Measurements from ENCODE around the gene C16orf96. TPM values are rescaled to one million over a fixed set of nuclear protein-coding genes. Genes with fewer than 3 reads are reported as not detected.

C16orf96 gene
- total RNA-seq, 1 experiment from 2014 or later, result 0.10 TPM

DNA sequence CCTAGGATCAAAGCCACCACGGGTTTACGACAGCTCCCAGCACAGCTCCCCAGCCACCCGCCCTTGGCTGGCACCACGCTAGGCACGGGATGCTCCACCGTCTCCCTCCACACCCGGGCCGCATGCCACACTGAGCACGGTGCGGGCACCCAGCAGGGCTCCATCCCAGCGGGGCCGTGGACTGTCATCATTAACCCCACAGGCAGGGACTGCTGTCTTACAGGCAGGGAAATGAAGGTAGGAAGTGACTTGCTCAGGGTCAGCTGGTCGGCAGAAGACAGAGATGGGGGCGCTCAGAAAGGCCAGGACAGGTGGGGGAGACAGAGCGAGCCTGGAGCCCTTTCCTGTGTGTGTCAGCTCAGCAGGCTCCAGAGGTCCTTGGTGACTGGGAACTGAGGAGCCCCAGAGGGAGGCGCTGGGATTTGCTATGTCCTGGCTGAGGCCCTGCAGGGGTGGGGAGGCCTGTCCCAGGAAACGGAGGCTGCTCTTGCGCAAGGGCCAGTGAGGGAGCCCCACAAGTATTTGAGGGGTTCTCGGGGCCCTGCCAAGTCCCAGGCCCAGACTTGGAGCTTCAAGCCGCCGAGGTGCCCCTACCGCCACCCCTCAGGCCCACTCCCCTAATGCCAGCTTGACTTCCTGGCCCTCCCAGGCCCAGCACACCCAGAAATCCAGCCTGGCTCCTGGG is 55.3 kb downstream of the C16orf96 start (continued):
- TF ChIP-seq ZNF274 (IDR thresholded peaks at IDR 0.05; ENCODE audit: low read depth, low read length) (no peak), FOSL1 (IDR thresholded peaks at IDR 0.05; ENCODE audit: low read depth) (no peak), YY1 (IDR thresholded peaks at IDR 0.05; ENCODE audit: extremely low read depth, insufficient replicate concordance, low read depth, low read length) (no peak), EZH2phosphoT487 (IDR thresholded peaks at IDR 0.05; ENCODE audit: borderline replicate concordance) (no peak), ZFX (IDR thresholded peaks at IDR 0.05) (no peak), EGR1 (IDR thresholded peaks at IDR 0.05; ENCODE audit: low read depth) (no peak), RAD21 (IDR thresholded peaks at IDR 0.05; ENCODE audit: low read depth) (no peak), POLR2AphosphoS5 (IDR thresholded peaks at IDR 0.05; ENCODE audit: low read depth, low read length) (no peak)
- TF ChIP-seq, protein P1, sequence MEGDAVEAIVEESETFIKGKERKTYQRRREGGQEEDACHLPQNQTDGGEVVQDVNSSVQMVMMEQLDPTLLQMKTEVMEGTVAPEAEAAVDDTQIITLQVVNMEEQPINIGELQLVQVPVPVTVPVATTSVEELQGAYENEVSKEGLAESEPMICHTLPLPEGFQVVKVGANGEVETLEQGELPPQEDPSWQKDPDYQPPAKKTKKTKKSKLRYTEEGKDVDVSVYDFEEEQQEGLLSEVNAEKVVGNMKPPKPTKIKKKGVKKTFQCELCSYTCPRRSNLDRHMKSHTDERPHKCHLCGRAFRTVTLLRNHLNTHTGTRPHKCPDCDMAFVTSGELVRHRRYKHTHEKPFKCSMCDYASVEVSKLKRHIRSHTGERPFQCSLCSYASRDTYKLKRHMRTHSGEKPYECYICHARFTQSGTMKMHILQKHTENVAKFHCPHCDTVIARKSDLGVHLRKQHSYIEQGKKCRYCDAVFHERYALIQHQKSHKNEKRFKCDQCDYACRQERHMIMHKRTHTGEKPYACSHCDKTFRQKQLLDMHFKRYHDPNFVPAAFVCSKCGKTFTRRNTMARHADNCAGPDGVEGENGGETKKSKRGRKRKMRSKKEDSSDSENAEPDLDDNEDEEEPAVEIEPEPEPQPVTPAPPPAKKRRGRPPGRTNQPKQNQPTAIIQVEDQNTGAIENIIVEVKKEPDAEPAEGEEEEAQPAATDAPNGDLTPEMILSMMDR (IDR thresholded peaks at IDR 0.05 in 2 of 3, conservative IDR thresholded peaks at IDR 0.05 in 1 of 3; ENCODE audit: borderline replicate concordance in 1 of 3, insufficient read depth in 1 of 3, low read depth in 2 of 3, low read length in 2 of 3), result no peak
- TF ChIP-seq, protein P2, sequence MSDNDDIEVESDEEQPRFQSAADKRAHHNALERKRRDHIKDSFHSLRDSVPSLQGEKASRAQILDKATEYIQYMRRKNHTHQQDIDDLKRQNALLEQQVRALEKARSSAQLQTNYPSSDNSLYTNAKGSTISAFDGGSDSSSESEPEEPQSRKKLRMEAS (IDR thresholded peaks at IDR 0.05), result no peak

DNA sequence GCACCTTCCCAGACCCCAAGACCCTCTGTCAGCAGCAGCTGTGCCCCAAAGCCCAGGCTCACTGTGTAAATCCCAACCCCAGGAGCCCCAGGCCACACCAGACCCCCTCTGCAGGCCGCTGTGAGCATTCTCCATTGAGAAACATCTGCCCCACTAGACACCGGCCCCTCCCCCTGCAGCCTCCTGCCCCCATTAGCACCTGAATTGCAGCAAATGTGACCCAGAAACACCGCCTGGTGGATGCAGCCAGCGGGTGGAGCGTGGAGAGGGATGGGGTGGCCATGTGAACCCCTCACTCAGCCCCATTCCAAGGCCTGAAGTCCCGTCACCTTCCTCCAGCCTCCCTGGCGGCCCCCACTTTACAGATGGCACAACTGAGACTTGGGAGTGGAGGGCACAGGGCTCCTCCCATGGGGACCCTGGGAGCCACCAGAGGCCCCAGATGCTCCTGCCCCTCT is 56.4 kb downstream of the C16orf96 start:
- TF ChIP-seq CEBPB (IDR thresholded peaks at IDR 0.05; ENCODE audit: low read depth), result no peak
- no peak for TF ChIP-seq EZH2phosphoT487 (IDR thresholded peaks at IDR 0.05; ENCODE audit: borderline replicate concordance)
- TF ChIP-seq, protein P1 (IDR thresholded peaks at IDR 0.05 in 2 of 3, conservative IDR thresholded peaks at IDR 0.05 in 1 of 3; ENCODE audit: borderline replicate concordance in 1 of 3, insufficient read depth in 1 of 3, low read depth in 2 of 3, low read length in 2 of 3), result 0 out of 6 replicates have a peak, but pooled peaks of 1 of the 3 experiments have one; percentile 20
- no peak for TF ChIP-seq TCF7L2 (IDR thresholded peaks at IDR 0.05; ENCODE audit: borderline replicate concordance, extremely low read depth, insufficient read depth, insufficient read length)
- TF ChIP-seq FOSL1 (IDR thresholded peaks at IDR 0.05; ENCODE audit: low read depth), result no peak
- H3K4me1 ChIP-seq (ENCODE audit: control insufficient read depth in 1 of 2, insufficient read depth in 2 of 2, low read length in 2 of 2), result peaks cover 24 to 36% of the 10 kb centered on the region in 2 experiments
- peak overlapping the region; percentile 89; the same call in 1 of the 2 replicates for H3K9ac ChIP-seq (ENCODE audit: low read length)
- ChIA-PET POLR2A (no interaction called here), CTCF (no interaction called here), RAD21 (ENCODE audit: low non-redundant PET in 1 of 2, low total read pairs in 2 of 2, uncharacterized antibody in 2 of 2, unreplicated experiment in 2 of 2) (no interaction called here)
- ATAC-seq, result no peak
- H3K79me2 ChIP-seq (ENCODE audit: insufficient read depth, low read length), result peaks cover 39% of the 10 kb centered on the region
- no peaks in the 10 kb centered on the region for H4K20me1 ChIP-seq (ENCODE audit: insufficient read depth)
- H3K9me2 ChIP-seq (ENCODE audit: insufficient read depth), result no peaks in the 10 kb centered on the region
- no peak overlapping the region for H2AFZ ChIP-seq (ENCODE audit: low read depth, low read length, poor library complexity, severe bottlenecking)
- no TSS peak for BruUV-seq (replicated peaks)
- no peak for DNase-seq (ENCODE audit: low read depth, low spot score)
- peak overlapping the region; percentile 96 for H3K4me2 ChIP-seq (ENCODE audit: low read length)
- H3K36me3 ChIP-seq (ENCODE audit: control insufficient read depth in 1 of 2, insufficient read depth in 2 of 2, low read length in 2 of 2), result peaks cover 0 to 12% of the 10 kb centered on the region in 2 experiments; a peak in 3 of 4 replicates
- H3K27ac ChIP-seq (ENCODE audit: low read depth, low read length), result peak overlapping the region; percentile 83
- intact Hi-C loops (cut with micrococcal nuclease), result loop anchor here (10.0 kb wide), 1 partner anchor 188 kb away; the partner anchor contains the start of gene DNAJA3
- H3K27me3 ChIP-seq (ENCODE audit: insufficient read depth, low read length), result no peaks in the 10 kb centered on the region
- H3K9me3 ChIP-seq (ENCODE audit: control insufficient read depth in 1 of 2, insufficient read depth in 1 of 2, low read depth in 1 of 2, low read length in 2 of 2), result no peaks in the 10 kb centered on the region
- H3K4me3 ChIP-seq (replicated peaks in 1 of 2; ENCODE audit: low read depth in 1 of 2, low read length in 2 of 2), result peak overlapping the region in 1 of 2 experiments; percentile 80; a peak in 1 of 4 replicates
